GM15510 (cell line): ENCODE data around the gene LONRF2.

Experiments used
- POLR2A ChIP-seq: IDR thresholded peaks from 3 replicates; pipeline ENCODE4 v1.6.1; 2011; ENCODE audit warnings: borderline replicate concordance; ENCODE audit not compliant: insufficient read length; ENCODE audit errors: extremely low read depth

The LONRF2 gene

GRCh38 chr2:100270381-100271146 is 51.7 kb downstream of the LONRF2 start:
- no peak for TF ChIP-seq POLR2A

- TF ChIP-seq POLR2A: no peak
Observed at GRCh38 chr2:100269889-100270288, 52.4 kb downstream of the LONRF2 start.

GRCh38 chr2:100268986-100269385 is 53.3 kb downstream of the LONRF2 start:
- TF ChIP-seq POLR2A: no peak

- TF ChIP-seq POLR2A: no peak
Observed at GRCh38 chr2:100267751-100268150, 54.5 kb downstream of the LONRF2 start.

GRCh38 chr2:100266126-100266525 is 56.2 kb downstream of the LONRF2 start:
- TF ChIP-seq POLR2A: no peak

GRCh38 chr2:100265226-100265625 is 57.1 kb downstream of the LONRF2 start:
- TF ChIP-seq POLR2A: no peak

- TF ChIP-seq POLR2A: no peak
Observed at GRCh38 chr2:100264651-100265050, 57.6 kb downstream of the LONRF2 start.

GRCh38 chr2:100264121-100264520 is 58.2 kb downstream of the LONRF2 start:
- no peak for TF ChIP-seq POLR2A

GRCh38 chr2:100262555-100263320 is 59.6 kb downstream of the LONRF2 start:
- TF ChIP-seq POLR2A: no peak

GRCh38 chr2:100262046-100262445 is 60.3 kb downstream of the LONRF2 start:
- TF ChIP-seq POLR2A: no peak

- no peak for TF ChIP-seq POLR2A
Observed at GRCh38 chr2:100260712-100261620, 61.3 kb downstream of the LONRF2 start.

GRCh38 chr2:100259106-100259505 is 63.2 kb downstream of the LONRF2 start:
- no peak for TF ChIP-seq POLR2A

- no peak for TF ChIP-seq POLR2A
Observed at GRCh38 chr2:100257939-100258338, 64.4 kb downstream of the LONRF2 start.

GRCh38 chr2:100256849-100257248 is 65.5 kb downstream of the LONRF2 start:
- TF ChIP-seq POLR2A: no peak

GRCh38 chr2:100256416-100256815 is 65.9 kb downstream of the LONRF2 start:
- no peak for TF ChIP-seq POLR2A
